Muscle of back (tissue), 11 donors: ENCODE results near the gene HSBP1L1. TPM values are rescaled to one million over a fixed set of nuclear protein-coding genes. Genes with fewer than 3 reads are reported as not detected.

ENCODE experiments used
- DNase-seq, 3 donors: peaks; one replicate each; pipeline versions ENCODE4 v3.0.0 to v3.0.0-alpha.2; 2013
- polyA plus RNA-seq, 10 donors: library from polyadenylated mRNA; unstranded; fragments of 120-200 nt; gene quantifications; one replicate each; pipeline ENCODE4 v1.2.1, GENCODE V29; 2013; ENCODE audit not compliant: insufficient read length in 10 of 10

The HSBP1L1 gene
- polyA plus RNA-seq, 10 donors = 1.3 to 5.6 (median 3.7) TPM

- no peak for DNase-seq
These were observed 36.6 kb upstream of the HSBP1L1 start for GRCh38 chr18:79927607-79928562.

GRCh38 chr18:79928563-79928960, 35.9 kb upstream of the HSBP1L1 start:
- no peak for DNase-seq

- no peak for DNase-seq
These were observed 34.3 kb upstream of the HSBP1L1 start for GRCh38 chr18:79930020-79930642.

- no peak for DNase-seq
These were observed 33.0 kb upstream of the HSBP1L1 start for GRCh38 chr18:79931475-79931874.

- no peak for DNase-seq
These were observed 31.5 kb upstream of the HSBP1L1 start for GRCh38 chr18:79932907-79933306.

GRCh38 chr18:79933765-79934164, 30.7 kb upstream of the HSBP1L1 start:
- DNase-seq = no peak

- no peak for DNase-seq
These were observed 29.9 kb upstream of the HSBP1L1 start for GRCh38 chr18:79934311-79935097.

- DNase-seq = no peak
These were observed 29.4 kb upstream of the HSBP1L1 start for GRCh38 chr18:79935098-79935480.

GRCh38 chr18:79935499-79935898, 28.9 kb upstream of the HSBP1L1 start:
- no peak for DNase-seq

GRCh38 chr18:79935925-79936324, 28.5 kb upstream of the HSBP1L1 start:
- DNase-seq = no peak

- no peak for DNase-seq
These were observed 27.8 kb upstream of the HSBP1L1 start for GRCh38 chr18:79936641-79937040.

- no peak for DNase-seq
These were observed 27.2 kb upstream of the HSBP1L1 start for GRCh38 chr18:79937103-79937860.

GRCh38 chr18:79938196-79938595, 26.2 kb upstream of the HSBP1L1 start:
- DNase-seq = no peak

GRCh38 chr18:79939096-79939495, 25.3 kb upstream of the HSBP1L1 start:
- DNase-seq = no peak

GRCh38 chr18:79940126-79940813, 24.2 kb upstream of the HSBP1L1 start:
- DNase-seq = no peak

GRCh38 chr18:79940814-79941472, 23.5 kb upstream of the HSBP1L1 start:
- no peak for DNase-seq

GRCh38 chr18:79941473-79942119, 22.8 kb upstream of the HSBP1L1 start:
- no peak for DNase-seq

GRCh38 chr18:79942211-79942610, 22.2 kb upstream of the HSBP1L1 start:
- DNase-seq = no peak

- no peak for DNase-seq
These were observed 21.4 kb upstream of the HSBP1L1 start for GRCh38 chr18:79942786-79943607.
